ENCODE measurements around the gene COX5A.

DNA sequence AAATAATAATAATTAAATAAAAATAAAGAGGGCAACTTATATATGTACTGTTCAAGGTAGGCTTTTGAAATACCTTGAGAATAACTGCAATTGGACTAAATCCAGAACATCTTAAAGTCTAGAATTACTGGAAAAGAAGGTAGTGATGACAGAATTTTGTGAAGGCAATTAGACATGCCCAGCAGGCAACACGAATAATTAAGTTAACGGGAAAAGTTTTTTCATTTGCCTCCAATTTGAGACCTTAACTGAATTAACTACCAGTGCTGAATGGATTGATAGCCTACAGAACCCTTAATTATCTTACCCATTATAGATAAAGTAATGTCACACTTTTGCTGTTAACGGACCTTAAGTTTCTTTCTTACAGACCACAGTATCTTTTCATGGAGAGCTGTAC is 13.3 kb downstream of the COX5A start:
- TF ChIP-seq, protein P1, sequence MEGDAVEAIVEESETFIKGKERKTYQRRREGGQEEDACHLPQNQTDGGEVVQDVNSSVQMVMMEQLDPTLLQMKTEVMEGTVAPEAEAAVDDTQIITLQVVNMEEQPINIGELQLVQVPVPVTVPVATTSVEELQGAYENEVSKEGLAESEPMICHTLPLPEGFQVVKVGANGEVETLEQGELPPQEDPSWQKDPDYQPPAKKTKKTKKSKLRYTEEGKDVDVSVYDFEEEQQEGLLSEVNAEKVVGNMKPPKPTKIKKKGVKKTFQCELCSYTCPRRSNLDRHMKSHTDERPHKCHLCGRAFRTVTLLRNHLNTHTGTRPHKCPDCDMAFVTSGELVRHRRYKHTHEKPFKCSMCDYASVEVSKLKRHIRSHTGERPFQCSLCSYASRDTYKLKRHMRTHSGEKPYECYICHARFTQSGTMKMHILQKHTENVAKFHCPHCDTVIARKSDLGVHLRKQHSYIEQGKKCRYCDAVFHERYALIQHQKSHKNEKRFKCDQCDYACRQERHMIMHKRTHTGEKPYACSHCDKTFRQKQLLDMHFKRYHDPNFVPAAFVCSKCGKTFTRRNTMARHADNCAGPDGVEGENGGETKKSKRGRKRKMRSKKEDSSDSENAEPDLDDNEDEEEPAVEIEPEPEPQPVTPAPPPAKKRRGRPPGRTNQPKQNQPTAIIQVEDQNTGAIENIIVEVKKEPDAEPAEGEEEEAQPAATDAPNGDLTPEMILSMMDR (conservative IDR thresholded peaks at IDR 0.05; ENCODE audit: low read depth, low read length) = no peak
- TF ChIP-seq POLR2A (IDR thresholded peaks at IDR 0.05; ENCODE audit: low read depth, low read length) (no peak), RAD21 (IDR thresholded peaks at IDR 0.05; ENCODE audit: low read length) (no peak), BHLHE40 (IDR thresholded peaks at IDR 0.05; ENCODE audit: low read depth, low read length) (no peak)
